ENCODE measurements around the gene QPCT. TPM values are rescaled to one million over a fixed set of nuclear protein-coding genes. Genes with fewer than 3 reads are reported as not detected.

QPCT gene
- total RNA-seq, 2 donors from 2014 or later: 1.5 TPM; not detected in 1

Other genes with a start within 250 kb of the QPCT start
- 10 to 100 TPM; 32.0 to 68.6 TPM for gene EIF2AK2, start 187.7 kb upstream of the QPCT start, total RNA-seq
- gene SULT6B1, start 156.0 kb upstream of the QPCT start, total RNA-seq: not detected
- gene CEBPZOS, start 148.1 kb upstream of the QPCT start, total RNA-seq: 10 to 100 TPM; 29.1 to 46.9 TPM
- 10 to 100 TPM; 60.6 to 79.1 TPM for gene CEBPZ, start 113.0 kb upstream of the QPCT start, total RNA-seq
- 10 to 100 TPM; 21.7 to 26.5 TPM for gene NDUFAF7, start 113.0 kb upstream of the QPCT start, total RNA-seq
- gene PRKD3, start 19.8 kb upstream of the QPCT start, total RNA-seq: 10 to 100 TPM; 18.1 to 20.6 TPM